HepG2 (cell line): ENCODE data around the gene FAAP20. TPM values are rescaled to one million over a fixed set of nuclear protein-coding genes. Genes with fewer than 3 reads are reported as not detected.

Source experiments
- ATAC-seq: fragments of 200-7000 bp; cut with Tn5 transposase; 3 replicates; pipeline ENCODE4 v1.9.1; 2020; ENCODE audit warnings: mild to moderate bottlenecking, moderate library complexity
- BruUV-seq: library from RNA; stranded (reverse); fragments of 400-500 nt; replicated peaks from 2 replicates; lab custom pipeline; 2021; lab: Mats Ljungman, UMichigan
- CTCF ChIA-PET: fragments of 300-600 bp; formaldehyde crosslinking; extraction: SDS; loops from one replicate; lab custom pipeline; 2021; ENCODE audit warnings: low total read pairs, inconsistent platforms, low intra/inter-chr PET ratio; lab: Yijun Ruan, JAX
- POLR2A ChIA-PET: fragments of 350-600 bp; sonication (Branson Sonifier 250); formaldehyde crosslinking; loops from one replicate; lab custom pipeline; 2020; ENCODE audit warnings: antibody characterized with exemption, inconsistent platforms; lab: Yijun Ruan, JAX
- DNase-seq: peaks from one replicate; pipeline ENCODE4 v3.0.0-alpha.2; 2015; ENCODE audit warnings: low spot score
- FAIRE-seq: peaks from 3 replicates; lab custom pipeline; 2011; peaks lifted over from hg19 to GRCh38; lab: Jason Lieb, UNC
- H2AFZ ChIP-seq: one replicate; pipeline ENCODE4 v1.6.1; 2011; ENCODE audit warnings: low read length, inconsistent platforms
- H3K27ac ChIP-seq: fragments of 300-600 bp; 3 replicates; pipeline ENCODE4 v1.8.0; 2011; ENCODE audit warnings: mixed run types, mild to moderate bottlenecking, mixed read lengths, low read length, inconsistent platforms; ENCODE audit not compliant: insufficient read depth; ENCODE audit errors: extremely low read length
- H3K27me3 ChIP-seq, 2 experiments: fragments of 200-600 bp in 1 of 2; 2 replicates in 1 of 2; 3 replicates in 1 of 2; pipeline versions ENCODE4 v1.6.0 to v1.8.0; 2011; ENCODE audit warnings: low read length in 2 of 2, mild to moderate bottlenecking in 2 of 2, moderate library complexity in 2 of 2, inconsistent platforms in 1 of 2; ENCODE audit not compliant: insufficient read depth in 2 of 2, control insufficient read depth in 1 of 2
- H3K36me3 ChIP-seq, 2 experiments: fragments of 200-600 bp in 1 of 2; replicated peaks in 1 of 2; 2 replicates in 1 of 2; 3 replicates in 1 of 2; pipeline versions ENCODE4 v1.5.1 to v1.8.0; 2011; ENCODE audit warnings: low read length in 2 of 2, inconsistent platforms in 1 of 2; ENCODE audit not compliant: insufficient read depth in 2 of 2, control insufficient read depth in 1 of 2
- H3K4me1 ChIP-seq: 2 replicates; pipeline ENCODE4 v1.5.1; 2012; ENCODE audit warnings: low read length, inconsistent platforms; ENCODE audit not compliant: insufficient read depth
- H3K4me2 ChIP-seq: 2 replicates; pipeline ENCODE4 v1.6.0; 2011; ENCODE audit warnings: low read depth, low read length, inconsistent platforms
- H3K4me3 ChIP-seq, 3 experiments: fragments of 200-600 bp in 1 of 3; sonication (generic), shearing (Covaris generic) in 1 of 3; replicated peaks in 1 of 3; 2 replicates each; pipeline ENCODE4 v1.5.1; 2011 to 2016; ENCODE audit warnings: low read length in 3 of 3, inconsistent platforms in 2 of 3, low read depth in 2 of 3, mild to moderate bottlenecking in 2 of 3, control low read depth in 1 of 3, mixed read lengths in 1 of 3; ENCODE audit not compliant: insufficient read depth in 1 of 3
- H3K79me2 ChIP-seq: one replicate; pipeline ENCODE4 v1.6.1; 2011; ENCODE audit warnings: low read length, inconsistent platforms; ENCODE audit not compliant: insufficient read depth
- H3K9ac ChIP-seq: 2 replicates; pipeline ENCODE4 v1.6.0; 2011; ENCODE audit warnings: mild to moderate bottlenecking, low read depth, low read length, inconsistent platforms; ENCODE audit not compliant: insufficient read depth
- H3K9me3 ChIP-seq: 2 replicates; pipeline ENCODE4 v1.5.1; 2012; ENCODE audit warnings: mild to moderate bottlenecking, low read length
- H4K20me1 ChIP-seq: 2 replicates; pipeline ENCODE4 v1.6.0; 2011; ENCODE audit warnings: inconsistent platforms, mild to moderate bottlenecking, low read length, moderate library complexity; ENCODE audit not compliant: insufficient read depth
- FOXA1 ChIP-seq, 2 experiments: fragments of 450-650 bp in 1 of 2; sonication (generic) in 1 of 2; formaldehyde crosslinking in 1 of 2; IDR thresholded peaks; 2 replicates each; pipeline versions ENCODE4 v1.4.0 to v1.6.1; 2016 to 2020; ENCODE audit warnings: missing genetic modification reagents in 1 of 2
- HNRNPH1 ChIP-seq: fragments of 200-400 bp; formaldehyde crosslinking; optimal IDR thresholded peaks from 2 replicates; pipeline ENCODE3; 2017; ENCODE audit warnings: mild to moderate bottlenecking, low read depth, low read length
- MIER3 ChIP-seq: IDR thresholded peaks from 2 replicates; pipeline ENCODE4 v1.6.1; 2016; ENCODE audit warnings: missing compliant biosample characterization, borderline replicate concordance
- PCBP2 ChIP-seq: fragments of 200-400 bp; formaldehyde crosslinking; optimal IDR thresholded peaks from 2 replicates; pipeline ENCODE3; 2018; ENCODE audit warnings: low read length, low read depth; ENCODE audit not compliant: poor library complexity, severe bottlenecking
- SOX5 ChIP-seq: IDR thresholded peaks from 2 replicates; pipeline ENCODE4 v1.6.1; 2016; ENCODE audit warnings: borderline replicate concordance
- SRSF9 ChIP-seq: fragments of 200-400 bp; formaldehyde crosslinking; IDR thresholded peaks from 2 replicates; pipeline ENCODE4 v1.6.1; 2018; ENCODE audit warnings: borderline replicate concordance, mild to moderate bottlenecking, low read depth, low read length; ENCODE audit not compliant: insufficient read depth, poor library complexity, severe bottlenecking
- ZBTB1 ChIP-seq: sonication (generic); formaldehyde crosslinking; IDR thresholded peaks from 2 replicates; pipeline ENCODE4 v1.4.0; 2020; ENCODE audit warnings: missing genetic modification reagents, borderline replicate concordance
- ZNF124 ChIP-seq: sonication (generic); formaldehyde crosslinking; IDR thresholded peaks from 2 replicates; pipeline ENCODE4 v1.4.0; 2020; ENCODE audit warnings: missing genetic modification reagents
- ZNF451 ChIP-seq: sonication (generic); formaldehyde crosslinking; IDR thresholded peaks from 2 replicates; pipeline ENCODE4 v1.5.0; 2020; ENCODE audit warnings: mild to moderate bottlenecking, missing genetic modification reagents
- ZNF460 ChIP-seq: sonication (generic); formaldehyde crosslinking; IDR thresholded peaks from 2 replicates; pipeline ENCODE4 v1.5.1; 2020; ENCODE audit warnings: missing genetic modification reagents, mild to moderate bottlenecking, borderline replicate concordance
- ZNF703 ChIP-seq: sonication (generic); formaldehyde crosslinking; IDR thresholded peaks from 2 replicates; pipeline ENCODE4 v1.5.1; 2020; ENCODE audit warnings: missing genetic modification reagents, mild to moderate bottlenecking, moderate library complexity, borderline replicate concordance
- WGBS: methylation state at CpG from one replicate; pipeline ENCODE4 v1.1.6; 2017; ENCODE audit warnings: low lambda C conversion rate; 5-methylcytosine and 5-hydroxymethylcytosine counted together
- in situ Hi-C: cut with HindIII; loops from 2 replicates; pipeline ENCODE4 v1.10.0; 2017; ENCODE audit warnings: low pct_unique_long_range_greater_than_20kb; ENCODE audit not compliant: extremely low pct_ligation_motif_present
- intact Hi-C: fragments of 100-400 bp; cut with micrococcal nuclease; formaldehyde crosslinking; loops from one replicate; pipeline ENCODE4 v1.10.0; 2022; ENCODE audit not compliant: unreplicated experiment
- polyA plus RNA-seq, 8 experiments: library from polyadenylated mRNA; depleted of rRNA in 3 of 8; stranded (reverse) in 7 of 8; unstranded in 1 of 8; fragments of >200 nt; fragmentation: Illumina TruSeq in 4 of 8; extraction: Trizol in 4 of 8; gene quantifications; 2 replicates each; pipeline versions ENCODE4 v1.2.1 to v1.2.3, GENCODE V29; 2011 to 2016; ENCODE audit warnings: low read depth in 4 of 8, missing spikeins in 1 of 8, mixed read lengths in 1 of 8; ENCODE audit not compliant: insufficient read depth in 1 of 8
- total RNA-seq, 5 experiments: library from RNA; depleted of rRNA; stranded (reverse); fragments of >200 nt; fragmentation: Illumina TruSeq; extraction: Trizol; gene quantifications; 2 replicates each; pipeline ENCODE4 v1.2.3, GENCODE V29; 2016; ENCODE audit warnings: low read depth in 1 of 5
- TF ChIP-seq, protein P1 (sequence below): sonication (generic); formaldehyde crosslinking; IDR thresholded peaks from 2 replicates; pipeline ENCODE4 v1.4.0; 2020; ENCODE audit warnings: mild to moderate bottlenecking, missing genetic modification reagents

The FAAP20 gene
- total and polyA plus RNA-seq, 2 of the 13 experiments (the other 11 are each of a cell fraction or from before 2014, with no cell fraction given) = 9.6 to 10.8 TPM

DNA sequence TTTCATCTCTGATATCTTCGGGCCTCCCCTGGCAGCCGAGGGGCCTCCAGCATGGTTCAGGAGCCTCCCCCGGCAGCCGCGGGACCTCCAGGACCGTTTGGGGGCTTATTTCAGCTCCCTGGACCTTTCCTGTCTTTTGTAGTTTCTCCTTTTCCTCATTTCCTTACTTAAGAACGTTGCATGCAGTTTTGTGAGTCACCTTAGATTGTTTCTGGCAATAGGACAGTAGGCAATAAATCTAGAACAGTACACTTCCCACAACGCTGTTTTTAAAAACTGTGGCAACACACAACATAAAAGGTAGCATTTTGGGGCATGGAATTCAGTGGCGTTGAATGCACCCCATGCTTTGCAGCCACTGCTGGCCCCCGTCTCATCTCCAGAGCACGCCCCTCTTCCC lies 24.4 kb downstream of the FAAP20 start:
- no peak overlapping the region for H3K27ac ChIP-seq
- in situ Hi-C loops (no loop called here), intact Hi-C loops (no loop called here)
- ChIA-PET POLR2A (no interaction called here), CTCF (no interaction called here)
- no peak for TF ChIP-seq SOX5 (CRISPR knock-in tag)
- no peak for TF ChIP-seq ZNF703 (CRISPR knock-in tag)
- TF ChIP-seq, protein P1, sequence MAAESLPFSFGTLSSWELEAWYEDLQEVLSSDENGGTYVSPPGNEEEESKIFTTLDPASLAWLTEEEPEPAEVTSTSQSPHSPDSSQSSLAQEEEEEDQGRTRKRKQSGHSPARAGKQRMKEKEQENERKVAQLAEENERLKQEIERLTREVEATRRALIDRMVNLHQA (CRISPR knock-in tag) = no peak
- no peak for TF ChIP-seq HNRNPH1
- no peak for TF ChIP-seq FOXA1 (IDR thresholded peaks at IDR 0.05)
- no peak for TF ChIP-seq FOXA1 (CRISPR knock-in tag; IDR thresholded peaks at IDR 0.05)
- TF ChIP-seq SRSF9 = no peak
- TF ChIP-seq ZNF124 (CRISPR knock-in tag) = no peak
- no peak for TF ChIP-seq ZBTB1 (CRISPR knock-in tag)
- TF ChIP-seq PCBP2 = no peak
- no peak for TF ChIP-seq ZNF451 (CRISPR knock-in tag)
- no peak for TF ChIP-seq ZNF460 (CRISPR knock-in tag)
- no peak for TF ChIP-seq MIER3 (CRISPR knock-in tag)
- WGBS = 94% methylated on average over 11 of the region's 11 CpGs
- no TSS peak for BruUV-seq
- FAIRE-seq = no peak
- no peak overlapping the region for H3K4me2 ChIP-seq
- no peaks in the 10 kb centered on the region; the same call in 1 of the 2 replicates for H4K20me1 ChIP-seq
- H3K27me3 ChIP-seq = no peaks in the 10 kb centered on the region
- no peak overlapping the region for H2AFZ ChIP-seq
- no peaks in the 10 kb centered on the region for H3K9me3 ChIP-seq
- H3K4me3 ChIP-seq = no peak overlapping the region
- ATAC-seq = no peak
- no peaks in the 10 kb centered on the region for H3K79me2 ChIP-seq
- H3K9ac ChIP-seq = no peak overlapping the region
- H3K4me1 ChIP-seq = no peaks in the 10 kb centered on the region
- peaks cover 13 to 59% of the 10 kb centered on the region in 2 experiments for H3K36me3 ChIP-seq
- DNase-seq = no peak
